Measurements from ENCODE around the gene SERINC2. TPM values are rescaled to one million over a fixed set of nuclear protein-coding genes. Genes with fewer than 3 reads are reported as not detected.

SERINC2 gene
- total RNA-seq, 1 experiment from 2014 or later, result 26.0 TPM

DNA sequence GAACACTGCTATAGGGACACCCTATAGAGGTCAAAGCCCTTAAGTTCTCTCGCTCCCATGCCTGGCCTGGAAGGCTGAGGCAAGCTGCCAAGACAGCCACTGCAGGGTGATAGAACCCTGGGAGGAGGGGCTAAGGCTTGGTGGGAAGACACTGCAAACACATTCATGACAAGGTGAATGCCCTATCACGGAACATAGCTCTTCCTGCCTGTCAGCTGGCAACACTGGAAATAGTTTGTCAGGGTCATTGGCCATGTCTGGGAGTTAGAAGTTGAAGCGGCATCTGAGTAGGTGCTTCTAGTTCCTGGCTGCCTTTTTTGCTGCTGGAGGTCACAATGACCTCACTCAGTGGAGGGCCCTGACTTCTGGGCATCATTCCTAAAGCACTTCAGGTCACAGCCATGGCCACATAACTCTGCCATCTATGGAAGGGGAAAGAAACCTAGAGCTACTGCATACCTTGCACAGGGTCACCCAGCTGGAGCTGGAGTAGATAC is 44.4 kb upstream of the SERINC2 start:
- CTCF ChIA-PET, result interaction anchor here (2.3 kb wide), 1 partner anchor 26 kb away, joined by 8 read pairs; no protein-coding TSS in a partner anchor
- Mint-ChIP-seq H3K4me1 (peaks cover 56% of the 10 kb centered on the region), H3K4me3 (no peak overlapping the region), H3K27me3 (ENCODE audit: low read depth) (peaks cover 4% of the 10 kb centered on the region), H3K27ac (no peak overlapping the region), H3K36me3 (peaks cover 24% of the 10 kb centered on the region), H3K9me3 (no peaks in the 10 kb centered on the region)
- no peak for TF ChIP-seq ATF6 (CRISPR knock-in tag; IDR thresholded peaks at IDR 0.05)
- TF ChIP-seq E2F1 (CRISPR knock-in tag; IDR thresholded peaks at IDR 0.05), result no peak
- TF ChIP-seq, protein P1, sequence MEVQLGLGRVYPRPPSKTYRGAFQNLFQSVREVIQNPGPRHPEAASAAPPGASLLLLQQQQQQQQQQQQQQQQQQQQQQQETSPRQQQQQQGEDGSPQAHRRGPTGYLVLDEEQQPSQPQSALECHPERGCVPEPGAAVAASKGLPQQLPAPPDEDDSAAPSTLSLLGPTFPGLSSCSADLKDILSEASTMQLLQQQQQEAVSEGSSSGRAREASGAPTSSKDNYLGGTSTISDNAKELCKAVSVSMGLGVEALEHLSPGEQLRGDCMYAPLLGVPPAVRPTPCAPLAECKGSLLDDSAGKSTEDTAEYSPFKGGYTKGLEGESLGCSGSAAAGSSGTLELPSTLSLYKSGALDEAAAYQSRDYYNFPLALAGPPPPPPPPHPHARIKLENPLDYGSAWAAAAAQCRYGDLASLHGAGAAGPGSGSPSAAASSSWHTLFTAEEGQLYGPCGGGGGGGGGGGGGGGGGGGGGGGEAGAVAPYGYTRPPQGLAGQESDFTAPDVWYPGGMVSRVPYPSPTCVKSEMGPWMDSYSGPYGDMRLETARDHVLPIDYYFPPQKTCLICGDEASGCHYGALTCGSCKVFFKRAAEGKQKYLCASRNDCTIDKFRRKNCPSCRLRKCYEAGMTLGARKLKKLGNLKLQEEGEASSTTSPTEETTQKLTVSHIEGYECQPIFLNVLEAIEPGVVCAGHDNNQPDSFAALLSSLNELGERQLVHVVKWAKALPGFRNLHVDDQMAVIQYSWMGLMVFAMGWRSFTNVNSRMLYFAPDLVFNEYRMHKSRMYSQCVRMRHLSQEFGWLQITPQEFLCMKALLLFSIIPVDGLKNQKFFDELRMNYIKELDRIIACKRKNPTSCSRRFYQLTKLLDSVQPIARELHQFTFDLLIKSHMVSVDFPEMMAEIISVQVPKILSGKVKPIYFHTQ (CRISPR knock-in tag; IDR thresholded peaks at IDR 0.05), result no peak
- TF ChIP-seq, protein P2, sequence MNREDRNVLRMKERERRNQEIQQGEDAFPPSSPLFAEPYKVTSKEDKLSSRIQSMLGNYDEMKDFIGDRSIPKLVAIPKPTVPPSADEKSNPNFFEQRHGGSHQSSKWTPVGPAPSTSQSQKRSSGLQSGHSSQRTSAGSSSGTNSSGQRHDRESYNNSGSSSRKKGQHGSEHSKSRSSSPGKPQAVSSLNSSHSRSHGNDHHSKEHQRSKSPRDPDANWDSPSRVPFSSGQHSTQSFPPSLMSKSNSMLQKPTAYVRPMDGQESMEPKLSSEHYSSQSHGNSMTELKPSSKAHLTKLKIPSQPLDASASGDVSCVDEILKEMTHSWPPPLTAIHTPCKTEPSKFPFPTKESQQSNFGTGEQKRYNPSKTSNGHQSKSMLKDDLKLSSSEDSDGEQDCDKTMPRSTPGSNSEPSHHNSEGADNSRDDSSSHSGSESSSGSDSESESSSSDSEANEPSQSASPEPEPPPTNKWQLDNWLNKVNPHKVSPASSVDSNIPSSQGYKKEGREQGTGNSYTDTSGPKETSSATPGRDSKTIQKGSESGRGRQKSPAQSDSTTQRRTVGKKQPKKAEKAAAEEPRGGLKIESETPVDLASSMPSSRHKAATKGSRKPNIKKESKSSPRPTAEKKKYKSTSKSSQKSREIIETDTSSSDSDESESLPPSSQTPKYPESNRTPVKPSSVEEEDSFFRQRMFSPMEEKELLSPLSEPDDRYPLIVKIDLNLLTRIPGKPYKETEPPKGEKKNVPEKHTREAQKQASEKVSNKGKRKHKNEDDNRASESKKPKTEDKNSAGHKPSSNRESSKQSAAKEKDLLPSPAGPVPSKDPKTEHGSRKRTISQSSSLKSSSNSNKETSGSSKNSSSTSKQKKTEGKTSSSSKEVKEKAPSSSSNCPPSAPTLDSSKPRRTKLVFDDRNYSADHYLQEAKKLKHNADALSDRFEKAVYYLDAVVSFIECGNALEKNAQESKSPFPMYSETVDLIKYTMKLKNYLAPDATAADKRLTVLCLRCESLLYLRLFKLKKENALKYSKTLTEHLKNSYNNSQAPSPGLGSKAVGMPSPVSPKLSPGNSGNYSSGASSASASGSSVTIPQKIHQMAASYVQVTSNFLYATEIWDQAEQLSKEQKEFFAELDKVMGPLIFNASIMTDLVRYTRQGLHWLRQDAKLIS (CRISPR knock-in tag; IDR thresholded peaks at IDR 0.05; ENCODE audit: borderline replicate concordance), result no peak
- TF ChIP-seq NFATC4 (CRISPR knock-in tag; IDR thresholded peaks at IDR 0.05), result no peak
- no peak for TF ChIP-seq TCF7 (CRISPR knock-in tag; IDR thresholded peaks at IDR 0.05; ENCODE audit: low read depth)
- no peak for TF ChIP-seq ATF1 (CRISPR knock-in tag; IDR thresholded peaks at IDR 0.05)
- TF ChIP-seq EMX1 (CRISPR knock-in tag; IDR thresholded peaks at IDR 0.05), result no peak
- TF ChIP-seq STAT6 (CRISPR knock-in tag; conservative IDR thresholded peaks at IDR 0.05; ENCODE audit: low read depth), result no peak
- TF ChIP-seq E2F4 (CRISPR knock-in tag; IDR thresholded peaks at IDR 0.05; ENCODE audit: borderline replicate concordance, low read depth), result no peak
- TF ChIP-seq ATF2 (CRISPR knock-in tag; IDR thresholded peaks at IDR 0.05; ENCODE audit: borderline replicate concordance, low read depth), result no peak
- no peak for TF ChIP-seq GABPB1 (CRISPR knock-in tag; IDR thresholded peaks at IDR 0.05)
- TF ChIP-seq NR1H2 (CRISPR knock-in tag; IDR thresholded peaks at IDR 0.05), result no peak
- DNase-seq (ENCODE audit: low spot score) (no peak), ATAC-seq (no peak)
- POLR2A ChIA-PET, result no interaction called here
